Stimulated activated CD4-positive, alpha-beta T cell treated with anti-CD3 and anti-CD28 coated beads, Interleukin-15, amount 100 ng/mL, for 24 hours (primary cell): Measurements from ENCODE around the gene EMSY.
"Not testable (repeated sequence)": the region's sequence is repeated elsewhere in the genome, so short reads cannot be mapped to it uniquely, and the experiment has no call there.

Experiments
- DNase-seq: peaks from one replicate; pipeline ENCODE4 v3.0.0-alpha.2; 2020

Gene EMSY

DNA sequence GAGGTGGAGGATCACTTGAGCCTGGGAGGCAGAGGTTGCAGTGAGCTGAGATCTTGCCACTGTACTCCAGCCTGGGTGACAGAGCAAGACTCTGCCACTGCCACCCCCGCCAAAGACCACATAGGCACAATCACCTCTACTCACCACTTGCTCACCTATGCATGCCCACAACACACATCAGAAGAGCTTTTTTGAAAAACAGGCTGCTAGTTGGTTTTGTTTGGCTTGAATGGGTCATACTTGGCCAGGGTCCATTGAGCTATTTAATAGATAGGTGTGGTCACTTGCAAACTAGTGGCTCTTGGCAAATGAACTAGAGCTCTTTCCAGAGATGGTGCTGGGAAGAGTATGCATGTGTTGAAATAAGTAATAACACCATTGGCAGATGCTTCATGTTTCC lies 80.1 kb downstream of the EMSY start:
- DNase-seq = no peak

DNA sequence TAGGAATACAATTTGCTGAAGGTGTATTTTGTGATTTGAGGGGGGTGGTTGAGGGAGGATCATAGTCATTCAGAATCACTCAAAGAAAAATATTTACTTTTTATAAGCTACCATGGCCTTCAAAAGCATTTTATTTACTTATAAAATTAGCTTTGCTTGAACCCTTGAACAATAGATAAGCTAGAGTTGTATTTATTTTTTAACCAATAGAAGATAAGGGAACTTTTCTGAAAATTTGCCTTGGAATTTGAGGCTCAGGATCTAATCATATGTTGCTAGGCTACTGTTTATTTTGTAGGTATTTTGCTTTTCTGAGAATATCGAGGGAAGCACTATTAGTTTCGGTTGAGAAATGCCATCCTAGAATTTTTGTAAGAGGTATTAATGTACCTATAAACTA lies 82.1 kb downstream of the EMSY start:
- DNase-seq = no peak

DNA sequence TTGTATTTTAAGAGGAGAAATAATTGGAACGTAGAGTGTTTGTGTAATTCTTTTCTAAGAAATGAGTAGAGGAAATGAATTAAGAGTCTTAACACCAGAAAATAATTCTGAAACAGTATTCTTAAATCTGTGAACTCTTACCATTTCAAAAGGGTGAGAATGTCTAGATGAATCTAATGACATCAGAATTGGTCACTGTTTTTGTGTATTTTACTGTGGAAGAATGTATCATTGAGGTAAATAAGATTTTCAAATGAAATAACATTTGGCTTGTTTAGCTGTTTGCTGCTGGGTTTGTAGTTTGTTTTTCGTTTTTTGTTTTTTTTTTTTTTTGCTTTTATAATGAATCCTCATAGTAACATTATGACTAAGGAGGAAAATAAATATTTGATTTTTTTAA lies 97.6 kb downstream of the EMSY start:
- DNase-seq = no peak

DNA sequence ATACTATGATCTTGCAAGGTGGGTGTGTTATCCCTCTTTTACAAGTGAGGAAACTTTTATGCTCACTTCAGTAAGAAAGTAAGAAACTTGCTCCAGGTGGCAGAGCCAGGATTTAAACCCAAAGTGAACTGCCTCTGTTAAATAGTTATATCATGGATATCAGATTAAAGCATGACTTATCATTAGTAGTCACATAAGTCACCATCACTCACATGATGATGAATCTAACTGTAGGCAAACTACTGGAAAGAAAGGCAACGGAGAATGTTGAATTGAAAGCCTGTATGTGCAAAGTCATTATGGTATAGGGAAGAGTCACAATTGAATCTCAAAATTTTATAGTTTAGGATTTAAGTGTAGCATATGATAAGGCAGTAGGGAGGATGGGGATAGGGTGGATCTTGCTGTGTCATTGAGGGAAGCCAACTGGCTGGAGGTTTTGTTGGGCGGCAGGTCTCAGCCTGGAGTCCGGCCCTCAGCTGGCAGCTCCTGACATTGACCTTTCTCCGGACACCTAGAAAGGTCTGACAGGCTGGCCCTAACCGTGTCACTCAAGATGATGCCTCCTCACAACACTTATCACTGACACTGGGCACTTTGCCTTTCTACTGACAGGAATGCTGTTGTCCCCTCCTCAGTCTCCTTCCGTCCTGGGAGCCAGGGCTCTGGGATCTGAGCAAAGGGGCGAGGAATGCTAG lies 98.3 kb downstream of the EMSY start:
- DNase-seq = no peak

DNA sequence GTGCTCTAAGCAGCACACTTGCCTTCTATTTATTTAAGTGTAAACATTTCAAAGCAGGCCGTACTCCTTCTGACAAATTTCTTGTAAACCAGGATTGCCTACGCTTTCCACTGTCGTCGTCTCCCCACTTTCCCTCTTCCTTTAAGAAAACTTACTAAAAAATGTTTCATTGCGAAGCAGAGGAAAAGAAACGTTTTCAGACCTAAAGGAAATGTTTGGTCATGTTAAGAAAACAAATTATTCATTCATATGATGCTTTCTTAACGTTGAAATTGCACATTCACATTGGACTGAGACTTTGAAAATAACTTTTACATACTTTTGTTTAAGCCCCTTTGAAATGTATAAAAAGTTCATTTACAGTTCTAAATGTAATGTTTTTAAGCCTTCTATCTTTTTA lies 106.0 kb downstream of the EMSY start:
- DNase-seq = no peak

DNA sequence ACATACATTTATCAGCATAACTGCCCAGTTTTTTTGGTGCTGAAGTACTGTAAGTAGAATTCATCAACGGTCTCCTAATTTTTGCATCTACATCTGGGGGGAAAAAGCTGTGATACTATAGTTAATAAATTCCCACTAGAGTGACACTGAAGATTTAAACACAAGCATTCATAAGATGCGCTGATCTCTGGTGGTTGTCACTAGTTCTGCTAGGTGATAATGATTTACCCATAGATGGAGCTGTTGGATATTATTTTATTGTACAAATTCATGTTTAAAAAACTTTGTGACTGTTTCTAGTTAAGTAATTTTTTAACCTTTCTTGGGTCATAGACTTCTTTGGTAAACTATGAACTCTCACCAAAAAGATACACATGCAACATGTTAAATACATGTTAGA lies 106.6 kb downstream of the EMSY start:
- no peak for DNase-seq

DNA sequence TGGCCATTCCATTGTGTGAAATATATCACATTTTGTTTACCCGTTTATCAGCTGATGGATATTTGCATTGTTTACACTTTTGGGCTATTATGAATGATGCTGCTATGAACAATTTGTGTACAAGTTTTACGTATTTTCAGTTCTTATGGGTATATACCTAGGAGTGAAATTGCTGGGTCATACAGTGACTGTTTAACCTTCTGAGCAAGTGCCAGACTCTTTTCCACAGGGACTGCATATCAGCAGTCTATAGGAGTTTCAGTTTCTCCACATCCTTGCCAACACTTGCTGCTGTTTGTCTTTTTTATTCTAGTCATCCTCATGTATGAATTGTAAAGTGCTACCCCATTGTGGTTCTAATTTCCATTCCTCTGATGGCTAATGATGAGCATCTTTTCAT lies 108.2 kb downstream of the EMSY start:
- DNase-seq = no peak

DNA sequence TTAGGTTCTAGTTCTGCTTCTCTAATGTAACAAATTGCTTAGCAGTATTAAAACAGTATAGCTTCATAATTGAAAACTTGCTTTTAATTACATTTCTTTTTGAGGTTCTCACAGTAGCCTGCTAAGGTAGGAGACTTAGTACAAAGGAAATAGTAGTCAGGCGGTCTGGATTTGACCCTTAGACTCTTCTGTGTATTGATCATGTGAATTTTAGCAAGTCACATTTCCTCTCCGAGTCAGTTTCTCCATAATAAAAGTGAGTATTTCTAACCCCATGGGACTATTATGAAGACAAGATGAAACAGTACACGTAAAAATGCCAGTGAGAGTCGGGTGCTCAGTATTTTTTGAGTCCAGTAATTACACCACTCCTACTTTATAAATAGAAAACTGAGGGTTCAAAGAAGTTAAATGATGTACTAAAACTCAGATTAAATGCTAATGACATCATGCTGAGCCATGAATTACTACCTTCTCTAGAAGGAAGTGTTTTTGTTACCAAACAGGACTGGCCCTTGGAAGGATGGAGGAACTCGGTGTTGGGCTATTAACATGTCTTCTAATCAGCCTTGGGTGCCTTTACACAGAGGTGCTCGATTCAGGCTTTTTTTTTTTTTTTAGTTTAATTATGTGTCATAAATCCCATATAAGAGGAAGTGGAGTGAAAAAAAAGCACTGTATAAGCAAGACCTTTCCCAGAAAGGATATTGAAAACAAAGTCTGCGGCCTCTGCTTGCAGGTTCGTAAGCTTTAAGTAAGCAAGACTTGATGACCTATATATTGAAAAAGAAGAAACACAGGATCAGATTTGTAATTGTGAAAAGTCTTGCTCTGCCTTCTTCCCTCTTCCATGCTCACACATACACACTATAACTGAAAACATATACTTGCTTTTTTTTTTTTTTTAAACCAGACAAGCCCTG lies 109.0 kb downstream of the EMSY start:
- DNase-seq = no peak

DNA sequence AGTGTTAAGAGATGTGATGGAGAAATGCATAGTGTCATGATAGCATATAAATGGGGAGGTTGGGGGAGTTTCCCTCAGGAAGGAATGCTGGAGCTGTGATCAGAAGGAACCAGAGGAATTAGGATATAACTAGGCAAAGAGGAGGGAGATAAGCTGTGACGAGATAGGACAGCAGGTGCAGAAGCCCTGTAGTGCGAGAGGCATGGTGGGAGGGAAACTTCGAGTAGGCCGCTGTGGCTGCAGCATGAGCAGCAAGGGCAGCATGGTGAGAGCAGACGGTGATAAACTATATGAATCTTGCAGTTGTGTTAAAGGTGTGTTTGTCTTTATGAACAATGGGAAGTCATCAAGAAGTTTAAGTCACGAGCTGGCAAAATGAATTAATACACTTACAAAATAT lies 109.9 kb downstream of the EMSY start:
- no peak for DNase-seq

DNA sequence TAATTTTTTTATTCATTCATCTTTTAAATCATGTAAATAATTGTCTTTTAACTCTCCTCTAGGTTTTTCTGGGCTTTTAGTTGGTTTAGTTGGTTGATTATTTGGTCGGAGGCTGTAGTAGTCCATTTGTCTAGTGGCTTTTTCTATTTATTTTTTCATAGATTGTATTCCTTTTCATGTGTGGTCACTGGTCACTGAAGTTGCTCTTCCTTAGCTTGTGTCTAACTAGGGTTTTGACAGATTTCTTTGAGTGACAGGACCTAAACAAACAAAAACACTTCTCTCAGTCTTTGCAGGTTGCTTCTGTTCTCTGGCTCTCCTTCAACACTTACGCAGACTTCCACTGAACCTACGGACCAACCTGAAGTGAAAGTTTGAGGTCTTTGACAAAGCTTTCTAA lies 112.6 kb downstream of the EMSY start:
- DNase-seq = no peak

DNA sequence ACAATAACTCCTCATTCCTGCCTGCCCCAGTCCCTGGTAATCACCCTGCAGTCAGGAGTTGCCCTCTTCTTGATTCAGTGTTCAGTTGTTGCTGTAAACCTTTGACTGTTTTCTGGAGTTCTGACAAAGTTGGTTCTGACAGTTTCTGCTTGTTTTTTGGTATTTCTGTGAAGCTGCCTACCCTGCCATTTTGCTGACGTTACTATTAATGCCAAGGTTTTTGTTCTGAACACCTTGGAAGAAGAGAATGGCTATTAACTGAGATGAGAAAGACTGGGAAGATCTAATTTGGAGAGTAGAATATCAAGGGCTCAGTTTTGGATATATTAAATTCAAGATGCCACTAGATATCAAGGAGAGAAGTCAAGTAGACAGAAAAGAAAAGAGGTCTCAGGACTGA lies 113.7 kb downstream of the EMSY start:
- DNase-seq = no peak

DNA sequence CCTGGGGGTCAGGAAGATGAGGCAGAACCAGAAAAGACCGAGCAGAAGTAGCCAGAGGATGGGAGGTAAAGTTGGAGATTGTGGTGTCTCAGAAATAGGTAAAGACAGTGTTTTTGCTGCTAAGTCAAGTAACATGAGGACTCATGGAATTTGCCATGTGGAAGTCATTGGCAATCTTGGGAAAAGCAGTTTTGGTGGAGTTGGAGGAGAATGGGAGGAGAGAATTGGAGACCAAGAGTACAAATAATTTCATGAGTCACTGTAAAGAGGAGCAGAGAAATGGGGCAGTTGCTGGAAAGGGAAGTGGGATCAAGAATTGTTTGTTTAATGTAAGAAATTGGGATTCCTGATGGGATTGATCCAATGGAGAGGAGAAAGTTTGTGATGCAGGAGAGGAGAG lies 114.1 kb downstream of the EMSY start:
- no peak for DNase-seq

DNA sequence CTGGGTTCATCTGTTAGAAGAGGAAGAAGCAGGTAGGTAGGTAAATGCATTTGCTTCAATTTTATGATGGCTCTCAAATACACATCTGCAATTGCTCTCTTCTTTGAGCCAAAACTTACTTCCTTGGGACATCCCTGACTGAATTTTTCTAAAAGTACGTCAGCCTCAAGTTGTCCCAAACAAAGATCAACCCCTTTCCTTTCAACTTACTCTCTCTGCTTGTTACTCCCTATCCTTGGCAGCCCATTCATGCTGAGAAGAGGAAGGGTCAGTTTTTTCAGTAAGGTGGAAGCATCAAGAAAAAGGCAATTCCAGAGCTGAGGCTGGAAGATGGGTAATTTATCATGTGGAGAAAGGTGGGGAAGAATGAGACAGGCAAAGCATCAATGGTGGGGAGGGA lies 114.5 kb downstream of the EMSY start:
- no peak for DNase-seq

DNA sequence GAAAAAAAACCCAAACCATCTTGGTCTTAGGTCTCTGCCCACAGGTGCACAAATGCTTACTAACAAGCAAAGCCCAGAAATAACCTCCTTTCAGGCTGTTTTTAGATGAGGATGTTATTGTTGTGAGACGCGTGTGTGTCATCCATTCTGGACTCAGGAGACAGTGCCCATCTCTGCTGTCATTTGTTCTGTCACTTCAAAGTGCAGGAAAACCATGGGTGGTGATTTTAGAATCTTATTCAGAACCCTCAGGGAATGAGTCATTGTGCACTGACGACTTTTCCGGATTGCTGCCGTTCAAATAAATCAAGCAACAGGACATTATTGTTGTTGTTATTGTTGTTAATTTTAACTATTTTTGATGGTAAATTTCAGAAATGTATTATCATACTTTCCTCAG lies 115.4 kb downstream of the EMSY start:
- peak; percentile 24 for DNase-seq

DNA sequence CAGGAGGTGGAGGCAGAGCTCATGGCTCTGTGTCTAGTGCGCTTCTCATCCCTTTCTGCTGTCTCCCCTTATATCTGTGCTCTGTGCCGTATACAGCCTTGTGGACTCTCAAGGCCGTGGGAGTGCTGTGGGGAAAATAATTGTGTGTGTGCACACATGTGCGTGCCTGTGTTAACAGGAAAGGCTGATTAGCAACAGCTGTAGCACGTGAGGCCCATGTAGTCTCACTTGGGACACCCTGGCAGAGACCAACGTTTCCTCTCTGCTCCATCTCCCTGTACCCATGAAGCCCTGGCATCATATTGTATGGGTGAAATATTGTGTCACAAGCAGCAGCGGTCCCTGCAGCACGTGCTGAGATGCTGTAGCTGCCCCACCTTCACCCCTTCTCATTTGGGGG lies 116.4 kb downstream of the EMSY start:
- DNase-seq = no peak

DNA sequence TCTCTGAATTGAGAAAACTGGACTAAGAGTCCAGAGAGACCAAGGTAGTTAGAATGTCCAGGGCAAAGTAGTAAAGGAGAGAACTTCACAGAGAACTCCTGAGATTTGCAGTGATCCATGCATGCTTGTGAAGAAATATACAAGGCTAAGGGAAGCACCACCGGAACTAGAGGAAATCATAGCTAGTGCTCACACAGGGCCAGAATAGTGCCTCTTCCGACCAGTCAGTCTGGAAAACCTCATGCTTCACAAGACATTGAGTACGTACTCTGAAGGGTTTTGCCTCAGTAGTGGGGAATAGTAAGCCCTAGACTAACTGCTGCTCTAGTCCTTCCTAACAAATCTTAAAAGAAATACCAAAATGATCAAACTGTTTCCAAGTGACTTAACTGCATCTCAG lies 117.7 kb downstream of the EMSY start:
- no peak for DNase-seq

DNA sequence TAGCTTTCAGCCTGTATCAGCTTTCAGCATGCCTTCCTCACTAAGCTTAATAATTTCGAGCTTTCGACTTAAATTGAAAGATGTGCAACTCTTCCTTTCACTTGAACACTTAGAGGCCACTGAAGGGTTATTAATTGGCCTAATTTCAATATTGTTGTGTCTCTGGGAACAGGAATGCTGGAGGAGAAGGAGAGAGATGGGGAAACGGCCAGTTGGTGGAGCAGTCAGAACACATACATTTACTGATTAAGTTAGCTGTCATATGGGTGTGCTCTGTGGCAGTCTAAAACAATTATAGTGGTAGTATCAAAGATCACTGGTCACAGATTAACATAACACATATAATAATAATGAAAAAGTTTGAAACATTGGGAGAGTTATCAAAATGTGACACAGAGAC lies 119.5 kb downstream of the EMSY start:
- no peak for DNase-seq

DNA sequence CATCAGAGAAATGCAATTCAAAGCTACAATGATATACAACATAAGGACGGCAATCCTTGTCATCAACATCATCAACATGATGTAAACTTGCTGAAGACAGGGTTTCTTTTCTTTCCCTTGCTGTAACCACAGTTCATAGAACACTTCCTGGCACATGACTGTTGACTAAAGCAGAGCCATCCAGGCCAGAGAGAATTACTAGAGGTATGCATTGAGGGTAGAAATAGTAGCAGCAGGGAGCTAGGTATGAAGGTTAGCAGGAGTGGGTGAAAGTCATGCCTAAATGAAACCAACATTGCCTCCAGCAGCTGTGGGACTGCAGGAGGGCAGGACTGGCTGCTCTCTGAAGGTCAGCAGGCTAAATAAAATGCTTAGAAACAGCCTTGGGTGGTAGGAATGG lies 122.0 kb downstream of the EMSY start:
- DNase-seq = no peak

DNA sequence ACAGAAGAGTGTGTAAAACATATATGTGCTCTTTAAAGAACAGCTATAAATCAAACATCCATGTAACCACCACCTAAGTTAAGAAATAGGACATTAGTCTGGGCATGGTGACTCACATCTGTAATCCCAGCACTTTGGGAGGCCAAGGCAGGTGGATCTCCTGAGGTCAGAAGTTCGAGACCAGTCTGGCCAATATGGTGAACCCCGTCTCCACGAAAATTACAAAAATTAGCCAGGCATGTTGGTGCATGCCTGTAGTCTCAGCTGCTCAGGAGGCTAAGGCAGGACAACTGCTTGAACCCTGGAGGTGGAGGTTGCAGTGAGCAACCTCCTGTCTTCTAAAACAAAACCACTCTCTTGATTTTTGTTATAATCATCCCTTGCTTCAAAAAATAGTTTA lies 122.4 kb downstream of the EMSY start:
- no peak for DNase-seq

DNA sequence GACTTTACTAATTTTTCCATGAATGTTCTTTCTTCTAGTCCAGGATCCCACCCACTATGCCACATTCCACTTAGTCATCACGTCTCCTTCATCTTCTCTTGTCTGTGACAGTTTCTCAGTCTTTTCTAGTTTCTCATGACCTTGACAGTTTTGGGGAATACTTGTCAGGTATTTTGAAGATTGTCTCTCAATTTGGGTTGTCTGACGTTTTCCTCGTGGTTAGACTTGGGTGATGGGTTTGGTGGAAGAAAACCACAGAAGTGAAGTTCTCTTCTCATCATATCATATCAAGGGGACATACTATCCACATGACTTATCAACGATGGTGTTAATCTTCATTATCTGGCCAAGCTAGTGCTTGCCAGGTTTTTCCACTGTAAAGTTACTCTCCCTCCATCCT lies 123.3 kb downstream of the EMSY start:
- no peak for DNase-seq

DNA sequence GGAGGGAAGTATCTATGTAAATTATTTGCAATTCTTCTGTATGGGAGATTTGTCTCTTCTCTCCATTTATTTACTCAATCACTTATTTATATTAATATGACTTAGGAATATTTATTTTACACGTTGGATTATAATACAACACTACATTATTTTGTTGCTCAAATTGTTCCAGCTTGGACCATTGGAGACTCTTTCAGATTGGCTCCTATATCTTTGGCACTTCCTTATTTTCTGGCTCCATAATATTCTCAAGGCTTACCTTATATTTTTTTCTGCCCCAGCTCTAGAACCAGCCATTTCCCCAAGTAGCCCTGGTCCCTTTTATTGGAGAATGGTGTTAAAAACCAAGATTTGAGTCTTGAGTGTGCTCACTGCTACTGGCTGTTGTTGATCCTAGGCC lies 123.8 kb downstream of the EMSY start:
- DNase-seq = no peak

DNA sequence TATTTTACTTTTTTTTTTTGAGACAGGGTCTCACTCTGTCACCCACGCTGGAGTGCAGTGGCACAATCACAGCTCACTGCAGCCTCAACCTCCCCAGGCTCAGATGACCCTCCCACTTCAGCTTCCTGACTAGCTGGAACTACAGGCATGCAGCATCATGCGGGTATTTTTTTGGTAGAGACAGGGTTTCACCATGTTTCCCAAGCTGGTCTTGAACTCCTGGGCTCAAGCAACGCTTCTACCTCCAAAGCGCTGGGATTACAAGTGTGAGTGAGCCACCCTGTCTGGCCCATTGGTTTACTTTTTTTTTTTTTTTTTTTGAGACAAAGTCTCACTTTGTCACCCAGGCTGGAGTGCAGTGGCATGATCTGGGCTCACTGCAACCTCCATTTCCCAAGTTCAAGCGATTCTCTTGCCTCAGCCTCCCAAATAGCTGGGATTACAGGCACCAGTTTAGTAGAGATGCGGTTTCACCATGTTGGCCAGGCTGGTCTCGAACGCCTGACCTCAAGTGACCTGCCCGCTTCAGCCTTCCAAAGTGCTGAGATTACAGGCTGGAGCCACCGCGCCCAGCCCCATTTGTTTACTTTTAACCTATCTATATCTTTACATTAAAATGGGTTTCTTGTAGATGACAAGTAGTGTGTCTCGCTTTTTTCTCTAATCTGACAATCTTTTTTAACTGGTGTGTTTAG lies 127.5 kb downstream of the EMSY start:
- not testable (repeated sequence) for DNase-seq

DNA sequence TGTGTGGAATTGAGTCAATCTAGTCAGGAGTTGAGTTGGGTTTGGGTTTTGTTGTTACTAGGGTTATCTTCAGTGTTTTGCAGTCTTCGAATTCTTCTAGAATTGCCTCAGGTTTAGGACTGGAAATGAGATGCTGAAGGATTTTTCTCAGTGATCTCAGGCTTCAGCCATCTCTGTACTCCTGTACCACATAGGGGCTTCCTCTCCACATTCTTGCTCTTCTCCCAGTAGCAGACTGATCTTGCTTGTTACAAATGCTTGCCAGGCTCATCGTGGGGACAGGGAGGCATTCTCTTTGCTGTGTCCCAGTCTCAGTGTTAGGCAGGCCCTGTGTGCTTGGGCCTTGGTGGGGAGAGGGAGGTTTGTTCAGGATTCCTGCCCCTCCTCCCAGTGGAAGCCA lies 129.6 kb downstream of the EMSY start:
- no peak for DNase-seq

DNA sequence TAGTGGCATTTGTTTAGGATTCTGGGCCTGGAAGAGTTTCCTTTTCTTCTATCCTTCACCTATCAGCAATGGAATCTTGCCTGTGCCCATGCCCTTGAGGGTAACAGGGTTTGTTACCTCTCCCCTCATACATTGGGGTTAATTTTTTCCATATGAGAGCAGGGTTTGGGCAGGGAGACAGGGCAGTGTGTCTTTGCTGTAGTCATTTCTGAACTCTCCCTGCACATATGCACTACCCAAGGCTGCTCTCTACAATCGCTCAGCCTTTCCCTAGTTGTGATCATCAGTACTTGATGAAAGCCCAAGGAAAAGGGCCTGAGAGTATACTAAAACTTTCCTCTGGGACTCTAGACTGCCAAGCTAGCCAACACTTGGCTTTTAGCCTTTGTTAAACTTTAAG lies 130.1 kb downstream of the EMSY start:
- no peak for DNase-seq
